ENCODE results near the gene SCUBE2. TPM values are rescaled to one million over a fixed set of nuclear protein-coding genes. Genes with fewer than 3 reads are reported as not detected.
"Not testable (repeated sequence)": the region's sequence is repeated elsewhere in the genome, so short reads cannot be mapped to it uniquely, and the experiment has no call there.

Gene SCUBE2
- total RNA-seq, 1 donor from 2014 or later: 15.7 TPM

GRCh38 chr11:9004183-9004926, 87.0 kb downstream of the SCUBE2 start:
- no peak for DNase-seq

- DNase-seq: no peak
Observed at GRCh38 chr11:9003573-9004182, 87.7 kb downstream of the SCUBE2 start, which contains the start of gene NRIP3. Gene NRIP3, minus strand, starts transcription at chr11:9004001. Its CDS starts 66 bp downstream, at chr11:9003935.

- no peak for DNase-seq
Observed at GRCh38 chr11:9002920-9003572, 88.4 kb downstream of the SCUBE2 start.

- DNase-seq: no peak
Observed at GRCh38 chr11:9001736-9002135, 89.7 kb downstream of the SCUBE2 start.

- no peak for DNase-seq
Observed at GRCh38 chr11:8998017-8998416, 93.4 kb downstream of the SCUBE2 start.

- DNase-seq: no peak
Observed at GRCh38 chr11:8997451-8997850, 93.9 kb downstream of the SCUBE2 start.

- DNase-seq: no peak
Observed at GRCh38 chr11:8989453-8989852, 101.9 kb downstream of the SCUBE2 start.

- no peak for DNase-seq
Observed at GRCh38 chr11:8988329-8989234, 102.8 kb downstream of the SCUBE2 start.

- DNase-seq: no peak
Observed at GRCh38 chr11:8987446-8987845, 104.0 kb downstream of the SCUBE2 start.

- not testable (repeated sequence) for DNase-seq
Observed at GRCh38 chr11:8986772-8987171, 104.6 kb downstream of the SCUBE2 start.

- no peak for DNase-seq
Observed at GRCh38 chr11:8985462-8985861, 105.9 kb downstream of the SCUBE2 start.

GRCh38 chr11:8983552-8983951, 107.8 kb downstream of the SCUBE2 start:
- DNase-seq: no peak

- no peak for DNase-seq
Observed at GRCh38 chr11:8980485-8980884, 110.9 kb downstream of the SCUBE2 start.

- DNase-seq: not testable (repeated sequence)
Observed at GRCh38 chr11:8979365-8979764, 112.0 kb downstream of the SCUBE2 start.

GRCh38 chr11:8973121-8973520, 118.3 kb downstream of the SCUBE2 start:
- no peak for DNase-seq

GRCh38 chr11:8971924-8972316, 119.5 kb downstream of the SCUBE2 start:
- no peak for DNase-seq

- DNase-seq: no peak
Observed at GRCh38 chr11:8971196-8971923, 120.0 kb downstream of the SCUBE2 start.
